ENCODE data around the gene ARL8B.

ARL8B gene

DNA sequence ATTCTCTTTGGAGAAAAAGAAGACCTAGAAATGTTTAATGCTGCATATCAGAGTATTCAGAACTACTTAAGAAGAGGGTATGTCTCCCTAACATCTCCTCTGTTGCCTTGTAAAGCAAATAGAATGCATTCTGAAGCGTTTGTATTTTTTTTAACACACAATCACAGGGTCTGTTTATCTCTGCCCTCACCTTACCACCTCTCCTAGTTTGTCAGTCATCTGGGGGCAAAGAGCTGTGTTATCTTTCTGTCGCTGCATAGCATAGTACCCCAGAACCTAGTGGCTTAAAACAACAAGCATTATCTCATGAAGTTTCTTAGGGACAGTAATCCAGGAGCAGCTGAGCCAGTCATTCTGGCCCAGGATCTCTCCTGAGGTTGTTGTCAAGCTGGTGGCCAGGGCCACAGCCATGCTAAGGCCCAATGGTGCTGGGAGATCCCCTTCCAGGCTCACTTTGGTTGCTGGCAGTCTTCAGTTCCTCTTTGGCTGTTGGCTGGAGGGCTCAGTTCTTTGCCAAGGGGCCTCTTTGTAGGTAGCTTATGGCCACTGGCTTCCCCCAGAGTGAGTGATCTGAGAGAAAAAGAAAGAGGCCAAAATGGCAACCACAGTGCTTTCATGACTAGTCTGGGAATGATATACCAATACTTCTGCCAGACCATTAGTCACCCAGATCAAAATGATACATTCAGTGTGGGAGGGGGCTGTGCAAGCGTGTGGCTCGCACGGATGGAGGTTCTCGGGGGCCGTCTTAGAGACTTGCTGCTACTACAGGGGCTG, 83.3 kb downstream of the ARL8B start:
- H3K4me3 ChIP-seq (ENCODE audit: low read depth, low read length) = no peak overlapping the region

- H3K4me3 ChIP-seq (ENCODE audit: low read depth, low read length) = no peak overlapping the region
Measured at GRCh38 chr3:5210926-5211325, 88.8 kb downstream of the ARL8B start.

DNA sequence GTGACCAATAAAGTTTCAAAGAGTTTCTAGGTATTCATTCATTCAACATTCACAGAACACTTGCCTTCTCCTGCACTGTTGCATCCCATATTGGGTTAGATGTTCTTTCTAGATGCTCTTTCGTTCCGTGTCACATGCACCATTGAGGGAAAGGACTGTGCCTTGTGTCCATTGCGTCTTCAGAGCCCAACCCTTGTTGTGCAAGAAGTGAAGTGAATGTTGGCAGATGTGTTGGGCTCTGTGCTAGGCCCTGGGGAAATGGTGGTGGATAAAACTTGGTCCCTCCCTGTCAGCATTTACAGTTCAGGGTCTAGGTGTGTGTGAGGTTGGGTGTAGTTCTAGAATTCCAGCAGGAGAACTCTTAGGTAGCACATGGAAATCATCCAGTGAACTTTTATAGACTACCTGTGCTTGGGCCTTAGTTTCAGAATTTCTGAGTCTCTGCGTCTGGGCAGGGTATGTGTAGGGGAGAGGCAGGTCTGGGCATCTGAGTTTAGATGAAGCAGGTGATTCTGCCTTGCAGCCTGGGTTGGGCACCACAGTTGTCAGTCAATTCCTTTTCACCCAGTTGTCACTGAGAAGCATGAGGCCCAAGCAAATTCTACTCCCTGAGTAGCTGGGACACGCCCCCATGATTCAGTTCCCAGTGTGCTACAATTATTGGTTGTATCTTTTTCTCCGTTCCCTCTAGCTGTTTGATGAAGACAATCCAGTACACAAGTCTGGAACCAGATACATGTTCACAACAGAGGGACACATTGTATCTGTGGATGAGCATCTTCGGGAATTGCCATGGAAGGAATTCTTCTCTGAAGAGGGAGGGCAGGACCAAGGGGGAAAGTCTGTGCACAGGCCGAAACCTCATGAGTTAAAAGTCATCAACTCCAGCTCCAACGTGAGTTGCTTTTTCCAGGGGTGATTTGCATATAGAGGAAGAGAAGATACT, 90.8 kb downstream of the ARL8B start:
- no peak overlapping the region for H3K4me3 ChIP-seq (ENCODE audit: low read depth, low read length)

DNA sequence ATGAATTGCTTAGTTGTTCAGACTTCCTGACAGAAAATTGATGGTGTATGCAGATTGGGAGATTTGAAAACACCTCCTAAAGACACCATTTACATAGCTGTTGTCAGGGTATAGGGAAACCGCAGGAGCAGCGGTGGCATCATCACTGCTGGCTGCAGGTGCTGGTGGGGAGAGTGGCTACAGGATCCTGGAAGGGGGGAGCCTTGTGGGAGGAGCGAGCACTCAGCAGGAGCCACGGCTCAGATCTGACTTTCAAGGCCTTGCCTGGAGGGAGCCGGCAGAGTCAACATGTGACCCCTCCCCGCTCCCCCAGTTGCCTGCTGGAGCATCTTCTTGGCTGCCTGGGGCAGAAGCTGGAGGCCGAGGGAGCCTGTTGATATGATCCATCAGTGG, 91.5 kb downstream of the ARL8B start:
- no peak overlapping the region for H3K4me3 ChIP-seq (ENCODE audit: low read depth, low read length)

- H3K4me3 ChIP-seq (ENCODE audit: low read depth, low read length) = no peak overlapping the region
Measured at GRCh38 chr3:5214352-5214751, 92.3 kb downstream of the ARL8B start.

DNA sequence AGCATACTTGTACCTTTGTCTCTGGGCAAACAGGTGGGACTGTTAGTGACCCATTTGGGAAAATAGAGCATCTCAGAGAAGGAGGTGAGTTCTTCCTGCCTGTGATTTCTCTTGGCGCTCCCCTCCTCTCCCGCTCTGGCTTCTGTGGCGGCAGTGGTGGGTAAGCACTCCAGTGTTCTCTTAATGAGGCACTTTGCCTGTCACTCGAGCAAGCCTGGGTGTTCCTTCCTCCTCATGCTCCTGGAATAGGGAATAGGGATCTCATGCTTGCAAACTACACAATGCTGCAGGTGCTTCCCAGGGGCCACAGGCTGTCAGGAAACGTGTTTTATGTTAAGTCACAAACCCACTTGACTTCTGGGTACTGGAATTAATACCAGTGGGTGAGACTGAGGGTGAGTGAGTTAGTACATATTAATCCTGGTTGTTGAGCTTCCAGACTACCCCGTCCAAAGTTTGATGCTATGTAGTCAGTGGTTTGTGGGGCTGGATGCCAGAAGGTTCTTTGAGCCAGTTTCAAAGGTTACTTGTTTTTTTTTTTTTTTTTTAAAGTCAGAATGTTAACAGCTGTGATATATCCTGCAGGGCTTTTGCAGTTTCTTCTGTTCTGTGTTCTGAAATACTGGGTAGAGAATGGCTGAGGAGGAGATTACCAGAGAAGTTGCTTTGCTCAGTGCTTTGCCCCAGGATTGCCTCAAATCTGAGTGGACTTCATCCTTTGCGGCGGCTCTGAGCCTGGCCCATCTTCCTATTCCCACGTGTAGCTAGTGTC, 95.9 kb downstream of the ARL8B start:
- H3K4me3 ChIP-seq (ENCODE audit: low read depth, low read length) = no peak overlapping the region

DNA sequence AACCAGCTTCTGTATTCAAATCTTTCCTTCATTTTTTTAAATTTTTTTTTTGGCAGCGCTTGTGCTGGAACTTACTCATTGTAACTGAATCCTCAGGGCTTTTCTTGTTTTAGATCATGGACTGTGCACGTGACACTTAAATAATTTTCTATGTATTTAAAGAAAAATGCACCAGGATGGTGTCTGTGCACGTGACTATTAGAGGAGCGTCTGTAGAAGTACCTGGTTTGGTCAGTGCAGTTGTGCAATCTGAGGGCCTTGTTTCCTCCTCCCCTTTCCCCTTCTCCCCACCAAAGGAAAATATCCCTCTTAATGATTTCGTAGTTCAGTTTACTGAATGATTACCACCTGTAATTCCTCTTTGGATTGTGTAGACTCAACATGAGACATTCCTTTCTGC, 96.7 kb downstream of the ARL8B start:
- no peak overlapping the region for H3K4me3 ChIP-seq (ENCODE audit: low read depth, low read length)

GRCh38 chr3:5219216-5219615, 97.1 kb downstream of the ARL8B start:
- no peak overlapping the region for H3K4me3 ChIP-seq (ENCODE audit: low read depth, low read length)

DNA sequence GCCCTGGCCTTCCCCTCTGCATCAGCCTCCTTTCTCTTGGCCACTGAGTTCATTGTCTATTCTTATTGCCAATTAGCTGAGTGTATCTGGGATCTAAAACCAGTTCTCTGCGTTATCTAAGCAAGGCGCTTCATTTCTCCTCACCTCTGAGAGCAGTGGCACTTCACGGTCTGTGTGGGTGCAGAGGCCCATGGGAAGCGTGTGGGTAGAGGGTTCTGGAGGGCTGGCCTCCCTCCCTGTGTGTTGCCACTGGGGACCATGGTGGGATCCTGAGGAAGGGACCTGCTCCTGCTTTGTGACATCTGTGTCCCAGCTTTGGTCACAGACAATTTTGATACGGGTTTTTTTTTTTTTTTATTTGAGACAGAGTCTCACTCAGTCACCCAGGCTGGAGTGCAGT, 98.1 kb downstream of the ARL8B start:
- H3K4me3 ChIP-seq (ENCODE audit: low read depth, low read length) = no peak overlapping the region

DNA sequence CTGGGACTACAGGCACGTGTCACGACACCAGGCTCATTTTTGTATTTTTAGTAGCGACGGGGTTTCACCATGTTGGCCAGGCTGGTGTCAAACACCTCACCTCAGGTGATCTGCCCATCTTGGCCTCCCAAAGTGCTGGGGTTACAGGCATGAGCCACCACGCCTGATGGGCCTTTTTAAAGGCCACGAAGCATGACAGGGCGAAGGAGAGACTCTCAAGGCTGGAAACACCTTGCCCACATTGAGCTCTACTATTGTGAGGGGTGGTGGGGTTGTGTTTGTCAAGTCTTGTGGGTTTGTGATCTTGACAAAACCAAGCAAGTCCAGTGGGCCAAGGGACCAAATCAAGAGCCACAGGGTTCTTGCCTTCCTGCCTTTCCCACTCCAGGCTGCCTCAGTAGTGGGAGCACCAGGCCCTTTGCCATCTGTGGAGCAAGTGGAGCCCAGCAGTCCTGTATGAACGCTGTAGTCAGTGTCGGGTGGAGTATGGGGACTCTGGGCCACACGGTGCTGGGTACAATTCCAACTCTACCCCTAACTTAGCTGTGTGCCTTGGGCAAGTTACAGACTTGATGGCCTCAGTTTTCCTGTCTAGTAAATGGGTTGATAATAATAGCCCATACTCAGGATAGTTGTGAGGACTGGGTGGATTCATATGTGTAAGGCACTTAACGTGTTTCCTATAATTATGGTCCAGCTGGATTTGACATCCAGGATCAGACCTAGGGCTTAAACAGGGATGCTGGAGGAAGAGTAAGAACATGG, 98.8 kb downstream of the ARL8B start:
- no peak overlapping the region for H3K4me3 ChIP-seq (ENCODE audit: low read depth, low read length)

DNA sequence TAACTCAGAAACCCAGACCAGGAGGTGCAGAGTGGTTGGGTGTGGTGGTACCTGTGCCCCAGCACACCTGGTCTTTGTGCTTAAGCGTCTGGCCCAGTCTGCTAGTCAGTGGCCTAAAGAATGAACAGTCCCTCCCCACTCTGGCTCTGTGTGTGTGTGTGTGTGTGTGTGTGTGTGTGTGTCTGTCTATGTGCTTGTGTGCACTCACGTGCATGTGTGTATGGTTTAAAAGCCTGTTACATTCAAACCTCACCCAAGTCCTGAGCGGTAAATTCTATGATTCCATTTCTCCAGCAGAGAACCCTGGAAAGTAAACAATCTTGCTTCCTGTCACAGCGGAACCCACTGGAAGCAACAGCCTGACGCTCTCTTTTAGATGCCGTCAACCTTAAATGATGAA, 99.6 kb downstream of the ARL8B start:
- H3K4me3 ChIP-seq (ENCODE audit: low read depth, low read length) = no peak overlapping the region

GRCh38 chr3:5222283-5223005, 100.4 kb downstream of the ARL8B start:
- H3K4me3 ChIP-seq (ENCODE audit: low read depth, low read length) = no peak overlapping the region

DNA sequence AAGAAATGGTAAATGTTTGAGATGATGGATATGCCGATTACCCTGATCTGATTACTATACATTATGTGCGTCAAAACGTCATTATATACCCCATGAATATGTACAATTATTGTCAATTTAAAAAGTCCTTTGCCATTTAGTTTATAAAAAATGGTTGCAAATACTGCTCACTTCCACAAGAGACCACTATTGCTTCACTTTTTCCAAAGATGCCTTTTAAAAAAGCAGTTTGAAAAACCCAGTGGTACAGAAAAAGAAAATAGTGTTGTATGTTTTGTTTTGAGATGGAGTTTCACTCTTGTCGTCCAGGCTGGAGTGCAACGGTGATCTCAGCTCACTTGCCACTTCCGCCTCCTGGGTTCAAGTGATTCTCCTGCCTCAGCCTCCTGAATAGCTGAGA, 104.7 kb downstream of the ARL8B start:
- H3K4me3 ChIP-seq (ENCODE audit: low read depth, low read length) = no peak overlapping the region

DNA sequence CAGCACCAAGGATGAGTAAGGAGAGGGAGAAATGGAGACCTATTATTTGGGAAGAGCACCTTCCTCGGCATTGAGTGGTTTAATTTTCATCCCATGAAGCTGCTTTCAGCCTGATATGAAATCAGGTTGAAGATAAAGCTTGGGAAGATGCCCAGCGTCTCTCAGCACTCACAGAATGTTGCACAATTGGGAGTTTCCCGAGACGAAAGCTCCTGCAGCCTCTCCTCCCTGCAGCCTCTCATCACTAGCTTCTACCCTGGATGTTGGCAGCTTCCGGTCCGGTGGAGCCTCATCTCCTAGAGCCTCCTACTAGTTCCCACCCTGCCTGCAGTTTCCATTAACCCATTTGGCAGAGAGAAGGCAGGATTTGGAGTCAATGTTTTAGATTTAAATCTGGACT, 105.7 kb downstream of the ARL8B start:
- no peak overlapping the region for H3K4me3 ChIP-seq (ENCODE audit: low read depth, low read length)

- H3K4me3 ChIP-seq (ENCODE audit: low read depth, low read length) = no peak overlapping the region
Measured at GRCh38 chr3:5229414-5229813, 107.3 kb downstream of the ARL8B start.
